H9 (cell line): Measurements from ENCODE around the gene HEATR5B. TPM values are rescaled to one million over a fixed set of nuclear protein-coding genes. Genes with fewer than 3 reads are reported as not detected.

Source experiments
- DNase-seq: peaks from one replicate; pipeline ENCODE4 v3.0.0-alpha.2; 2017
- H2AFZ ChIP-seq: one replicate; pipeline ENCODE4 v1.6.1; 2013; ENCODE audit warnings: mild to moderate bottlenecking, low read length, control low read depth, moderate library complexity
- H2AK5ac ChIP-seq: 2 replicates; pipeline ENCODE4 v1.6.1; 2013; ENCODE audit warnings: low read length, control low read depth, mixed read lengths; ENCODE audit not compliant: insufficient read length
- H2BK120ac ChIP-seq: one replicate; pipeline ENCODE4 v1.6.1; 2013; ENCODE audit warnings: low read depth, mild to moderate bottlenecking, low read length, control low read depth, inconsistent platforms; ENCODE audit not compliant: poor library complexity, severe bottlenecking
- H2BK12ac ChIP-seq: 2 replicates; pipeline ENCODE4 v1.6.1; 2013; ENCODE audit warnings: low read length, control low read depth, mixed read lengths, low read depth; ENCODE audit not compliant: insufficient read length
- H2BK15ac ChIP-seq: 2 replicates; pipeline ENCODE4 v1.6.1; 2013; ENCODE audit warnings: low read depth, low read length, control low read depth
- H2BK20ac ChIP-seq: one replicate; pipeline ENCODE4 v1.6.1; 2013; ENCODE audit warnings: low read depth, mild to moderate bottlenecking, low read length, control low read depth, inconsistent platforms; ENCODE audit not compliant: poor library complexity, severe bottlenecking
- H2BK5ac ChIP-seq: 2 replicates; pipeline ENCODE4 v1.6.1; 2013; ENCODE audit warnings: low read length, control low read depth, mixed read lengths; ENCODE audit not compliant: insufficient read length
- H3K14ac ChIP-seq: 2 replicates; pipeline ENCODE4 v1.6.1; 2013; ENCODE audit warnings: low read length, control low read depth; ENCODE audit not compliant: insufficient read depth
- H3K18ac ChIP-seq: 2 replicates; pipeline ENCODE4 v1.6.1; 2013; ENCODE audit warnings: low read depth, mild to moderate bottlenecking, mixed read lengths, low read length, control low read depth; ENCODE audit not compliant: insufficient read length
- H3K23ac ChIP-seq: 2 replicates; pipeline ENCODE4 v1.6.1; 2013; ENCODE audit warnings: low read length, control low read depth, mixed read lengths, low read depth; ENCODE audit not compliant: insufficient read length
- H3K23me2 ChIP-seq: 2 replicates; pipeline ENCODE4 v1.6.1; 2013; ENCODE audit warnings: low read depth, mild to moderate bottlenecking, mixed read lengths, low read length, control low read depth; ENCODE audit not compliant: insufficient read length, poor library complexity, severe bottlenecking
- H3K27ac ChIP-seq: 2 replicates; pipeline ENCODE4 v1.5.1; 2013; ENCODE audit warnings: low read length, control low read depth, mixed read lengths, low read depth; ENCODE audit not compliant: insufficient read length
- H3K27me3 ChIP-seq: 2 replicates; pipeline ENCODE4 v1.6.1; 2013; ENCODE audit warnings: low read length, control low read depth, inconsistent platforms; ENCODE audit not compliant: insufficient read depth
- H3K4ac ChIP-seq: 2 replicates; pipeline ENCODE4 v1.6.1; 2013; ENCODE audit warnings: low read depth, mild to moderate bottlenecking, control low read depth, inconsistent platforms, low read length, moderate library complexity
- H3K4me1 ChIP-seq: 2 replicates; pipeline ENCODE4 v1.6.1; 2013; ENCODE audit warnings: low read length, control low read depth, inconsistent platforms; ENCODE audit not compliant: insufficient read depth
- H3K4me2 ChIP-seq: 2 replicates; pipeline ENCODE4 v1.6.1; 2013; ENCODE audit warnings: low read length, control low read depth, mixed read lengths; ENCODE audit not compliant: insufficient read length, insufficient read depth
- H3K56ac ChIP-seq: 2 replicates; pipeline ENCODE4 v1.6.1; 2013; ENCODE audit warnings: low read depth, mild to moderate bottlenecking, mixed read lengths, low read length, control low read depth; ENCODE audit not compliant: insufficient read length
- H3K79me1 ChIP-seq: 2 replicates; pipeline ENCODE4 v1.6.1; 2013; ENCODE audit warnings: low read depth, mild to moderate bottlenecking, moderate library complexity, low read length, control low read depth, inconsistent platforms; ENCODE audit not compliant: insufficient read depth, poor library complexity, severe bottlenecking
- H3K79me2 ChIP-seq: 2 replicates; pipeline ENCODE4 v1.6.1; 2013; ENCODE audit warnings: low read length, control low read depth, inconsistent platforms; ENCODE audit not compliant: insufficient read depth
- H3K9ac ChIP-seq: 2 replicates; pipeline ENCODE4 v1.6.1; 2013; ENCODE audit warnings: low read length, control low read depth, mixed read lengths; ENCODE audit not compliant: insufficient read length; ENCODE audit errors: extremely low read depth
- H3K9me3 ChIP-seq: one replicate; pipeline ENCODE4 v1.6.1; 2013; ENCODE audit warnings: low read depth, low read length, inconsistent platforms; ENCODE audit not compliant: control insufficient read depth
- H3T11ph ChIP-seq: one replicate; pipeline ENCODE4 v1.6.1; 2013; ENCODE audit warnings: mild to moderate bottlenecking, low read length, control low read depth, inconsistent platforms
- H4K20me1 ChIP-seq: one replicate; pipeline ENCODE4 v1.6.1; 2013; ENCODE audit not compliant: control insufficient read depth, insufficient read length, insufficient read depth
- H4K5ac ChIP-seq: 2 replicates; pipeline ENCODE4 v1.6.1; 2013; ENCODE audit warnings: low read depth, mild to moderate bottlenecking, mixed read lengths, low read length, control low read depth; ENCODE audit not compliant: insufficient read length
- H4K8ac ChIP-seq: replicated peaks from 2 replicates; pipeline ENCODE4 v1.6.1; 2013; ENCODE audit warnings: low read length, control low read depth, mixed read lengths, low read depth; ENCODE audit not compliant: insufficient read length
- H4K91ac ChIP-seq: 2 replicates; pipeline ENCODE4 v1.6.1; 2013; ENCODE audit warnings: low read depth, mild to moderate bottlenecking, moderate library complexity, mixed read lengths, low read length, control low read depth; ENCODE audit not compliant: insufficient read length
- H3K27ac Mint-ChIP-seq, 3 experiments: 2 replicates in 2 of 3; 3 replicates in 1 of 3; pipeline ENCODE4 v1.8.0; 2020 to 2021; ENCODE audit warnings: mixed read lengths in 3 of 3, mild to moderate bottlenecking in 1 of 3, moderate library complexity in 1 of 3
- H3K27me3 Mint-ChIP-seq: 2 replicates; pipeline ENCODE4 v1.8.0; 2021; ENCODE audit warnings: low read depth, mild to moderate bottlenecking, moderate library complexity, mixed read lengths
- H3K36me3 Mint-ChIP-seq, 3 experiments: 2 replicates in 2 of 3; 3 replicates in 1 of 3; pipeline ENCODE4 v1.8.0; 2020 to 2021; ENCODE audit warnings: low read depth in 3 of 3, mixed read lengths in 3 of 3; ENCODE audit not compliant: insufficient read depth in 1 of 3
- H3K4me1 Mint-ChIP-seq, 2 experiments: 2 replicates each; pipeline ENCODE4 v1.8.0; 2020; ENCODE audit warnings: mixed read lengths in 2 of 2
- H3K4me3 Mint-ChIP-seq, 2 experiments: 2 replicates in 1 of 2; 3 replicates in 1 of 2; pipeline ENCODE4 v1.8.0; 2020 to 2021; ENCODE audit warnings: mild to moderate bottlenecking in 2 of 2, mixed read lengths in 2 of 2, moderate library complexity in 1 of 2
- H3K9me3 Mint-ChIP-seq, 2 experiments: 2 replicates in 1 of 2; 3 replicates in 1 of 2; pipeline ENCODE4 v1.8.0; 2020; ENCODE audit warnings: mild to moderate bottlenecking in 2 of 2, mixed read lengths in 2 of 2, moderate library complexity in 1 of 2
- WGBS: extraction: QIAGEN DNeasy Blood & Tissue Kit; methylation state at CpG from one replicate; pipeline ENCODE4 v1.1.7; 2013; ENCODE audit warnings: missing lambda C conversion rate, low lambda C conversion rate, mixed read lengths; ENCODE audit not compliant: insufficient read length; ENCODE audit errors: extremely low coverage; 5-methylcytosine and 5-hydroxymethylcytosine counted together
- total RNA-seq: library from RNA; stranded (reverse); gene quantifications from 2 replicates; pipeline ENCODE4 v1.2.1, GENCODE V29; 2021
- TF ChIP-seq, protein P1 (sequence below): fragments of 200-600 bp; sonication (generic); conservative IDR thresholded peaks from 3 replicates; pipeline ENCODE4 v1.8.0; 2021; ENCODE audit warnings: antibody characterized with exemption, mild to moderate bottlenecking

HEATR5B gene
- total RNA-seq, 1 experiment from 2014 or later: 14.0 TPM

DNA sequence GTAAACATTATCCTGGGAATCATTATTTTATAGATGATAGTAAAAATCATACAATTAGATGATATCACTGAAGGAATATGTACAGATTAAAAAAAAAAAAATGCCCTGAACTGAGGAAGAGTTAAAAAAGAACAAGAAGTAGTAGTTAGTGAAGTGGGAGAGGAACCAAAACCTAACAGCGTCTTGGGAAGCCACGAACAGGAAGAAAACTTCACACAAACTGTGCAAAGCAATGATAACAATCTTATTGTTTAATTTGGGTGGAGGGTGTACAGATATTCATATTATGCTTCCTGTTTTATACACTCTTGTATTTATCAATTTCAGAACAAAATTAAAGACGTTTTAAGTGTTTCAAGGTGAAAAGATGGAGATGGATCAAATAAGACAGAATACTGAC is 3.5 kb downstream of the HEATR5B start:
- Histone ChIP-seq H3K27me3 (no peaks in the 10 kb centered on the region), H3T11ph (no peak overlapping the region), H2BK120ac (no peak overlapping the region), H3K4ac (no peak overlapping the region), H3K79me2 (no peaks in the 10 kb centered on the region), H3K14ac (no peak overlapping the region), H2BK12ac (no peak overlapping the region), H4K8ac (no peak overlapping the region), H3K23me2 (peaks cover 2% of the 10 kb centered on the region), H4K91ac (no peak overlapping the region), H2AK5ac (no peak overlapping the region), H2BK20ac (no peak overlapping the region), H2AFZ (no peak overlapping the region), H3K56ac (no peak overlapping the region), H2BK15ac (no peak overlapping the region), H3K23ac (no peak overlapping the region), H3K9me3 (no peaks in the 10 kb centered on the region), H3K27ac (no peak overlapping the region), H4K20me1 (no peaks in the 10 kb centered on the region), H3K4me2 (no peak overlapping the region), H3K18ac (no peak overlapping the region), H3K4me1 (no peaks in the 10 kb centered on the region), H4K5ac (no peak overlapping the region), H3K79me1 (no peaks in the 10 kb centered on the region), H2BK5ac (no peak overlapping the region), H3K9ac (no peak overlapping the region)
- TF ChIP-seq, protein P1, sequence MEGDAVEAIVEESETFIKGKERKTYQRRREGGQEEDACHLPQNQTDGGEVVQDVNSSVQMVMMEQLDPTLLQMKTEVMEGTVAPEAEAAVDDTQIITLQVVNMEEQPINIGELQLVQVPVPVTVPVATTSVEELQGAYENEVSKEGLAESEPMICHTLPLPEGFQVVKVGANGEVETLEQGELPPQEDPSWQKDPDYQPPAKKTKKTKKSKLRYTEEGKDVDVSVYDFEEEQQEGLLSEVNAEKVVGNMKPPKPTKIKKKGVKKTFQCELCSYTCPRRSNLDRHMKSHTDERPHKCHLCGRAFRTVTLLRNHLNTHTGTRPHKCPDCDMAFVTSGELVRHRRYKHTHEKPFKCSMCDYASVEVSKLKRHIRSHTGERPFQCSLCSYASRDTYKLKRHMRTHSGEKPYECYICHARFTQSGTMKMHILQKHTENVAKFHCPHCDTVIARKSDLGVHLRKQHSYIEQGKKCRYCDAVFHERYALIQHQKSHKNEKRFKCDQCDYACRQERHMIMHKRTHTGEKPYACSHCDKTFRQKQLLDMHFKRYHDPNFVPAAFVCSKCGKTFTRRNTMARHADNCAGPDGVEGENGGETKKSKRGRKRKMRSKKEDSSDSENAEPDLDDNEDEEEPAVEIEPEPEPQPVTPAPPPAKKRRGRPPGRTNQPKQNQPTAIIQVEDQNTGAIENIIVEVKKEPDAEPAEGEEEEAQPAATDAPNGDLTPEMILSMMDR: no peak
- no peaks in the 10 kb centered on the region for H3K9me3 Mint-ChIP-seq
- no peaks in the 10 kb centered on the region for H3K27me3 Mint-ChIP-seq
- no peak overlapping the region for H3K27ac Mint-ChIP-seq
- peaks cover 4 to 5% of the 10 kb centered on the region in 2 experiments; a peak in 2 of 4 replicates for H3K4me1 Mint-ChIP-seq
- no CpG with 5 or more reads among the region's 3 CpGs for WGBS
- no peak for DNase-seq
- peaks cover 0 to 27% (median 3%) of the 10 kb centered on the region in 3 experiments; a peak in 2 of 7 replicates for H3K36me3 Mint-ChIP-seq
- H3K4me3 Mint-ChIP-seq: no peak overlapping the region
